Activated CD4-positive, alpha-beta T cell treated with anti-CD3 and anti-CD28 coated beads, Interleukin-10, Interleukin-2, amounts not matched to agents 100 ng/mL and 50 ng/mL, durations not matched to agents 16 hours and 8 hours (primary cell): ENCODE data around the gene ATP13A2.

Experiments used
- DNase-seq: peaks from one replicate; pipeline ENCODE4 v3.0.0-alpha.2; 2020

Gene ATP13A2, protein sequence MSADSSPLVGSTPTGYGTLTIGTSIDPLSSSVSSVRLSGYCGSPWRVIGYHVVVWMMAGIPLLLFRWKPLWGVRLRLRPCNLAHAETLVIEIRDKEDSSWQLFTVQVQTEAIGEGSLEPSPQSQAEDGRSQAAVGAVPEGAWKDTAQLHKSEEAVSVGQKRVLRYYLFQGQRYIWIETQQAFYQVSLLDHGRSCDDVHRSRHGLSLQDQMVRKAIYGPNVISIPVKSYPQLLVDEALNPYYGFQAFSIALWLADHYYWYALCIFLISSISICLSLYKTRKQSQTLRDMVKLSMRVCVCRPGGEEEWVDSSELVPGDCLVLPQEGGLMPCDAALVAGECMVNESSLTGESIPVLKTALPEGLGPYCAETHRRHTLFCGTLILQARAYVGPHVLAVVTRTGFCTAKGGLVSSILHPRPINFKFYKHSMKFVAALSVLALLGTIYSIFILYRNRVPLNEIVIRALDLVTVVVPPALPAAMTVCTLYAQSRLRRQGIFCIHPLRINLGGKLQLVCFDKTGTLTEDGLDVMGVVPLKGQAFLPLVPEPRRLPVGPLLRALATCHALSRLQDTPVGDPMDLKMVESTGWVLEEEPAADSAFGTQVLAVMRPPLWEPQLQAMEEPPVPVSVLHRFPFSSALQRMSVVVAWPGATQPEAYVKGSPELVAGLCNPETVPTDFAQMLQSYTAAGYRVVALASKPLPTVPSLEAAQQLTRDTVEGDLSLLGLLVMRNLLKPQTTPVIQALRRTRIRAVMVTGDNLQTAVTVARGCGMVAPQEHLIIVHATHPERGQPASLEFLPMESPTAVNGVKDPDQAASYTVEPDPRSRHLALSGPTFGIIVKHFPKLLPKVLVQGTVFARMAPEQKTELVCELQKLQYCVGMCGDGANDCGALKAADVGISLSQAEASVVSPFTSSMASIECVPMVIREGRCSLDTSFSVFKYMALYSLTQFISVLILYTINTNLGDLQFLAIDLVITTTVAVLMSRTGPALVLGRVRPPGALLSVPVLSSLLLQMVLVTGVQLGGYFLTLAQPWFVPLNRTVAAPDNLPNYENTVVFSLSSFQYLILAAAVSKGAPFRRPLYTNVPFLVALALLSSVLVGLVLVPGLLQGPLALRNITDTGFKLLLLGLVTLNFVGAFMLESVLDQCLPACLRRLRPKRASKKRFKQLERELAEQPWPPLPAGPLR

DNA sequence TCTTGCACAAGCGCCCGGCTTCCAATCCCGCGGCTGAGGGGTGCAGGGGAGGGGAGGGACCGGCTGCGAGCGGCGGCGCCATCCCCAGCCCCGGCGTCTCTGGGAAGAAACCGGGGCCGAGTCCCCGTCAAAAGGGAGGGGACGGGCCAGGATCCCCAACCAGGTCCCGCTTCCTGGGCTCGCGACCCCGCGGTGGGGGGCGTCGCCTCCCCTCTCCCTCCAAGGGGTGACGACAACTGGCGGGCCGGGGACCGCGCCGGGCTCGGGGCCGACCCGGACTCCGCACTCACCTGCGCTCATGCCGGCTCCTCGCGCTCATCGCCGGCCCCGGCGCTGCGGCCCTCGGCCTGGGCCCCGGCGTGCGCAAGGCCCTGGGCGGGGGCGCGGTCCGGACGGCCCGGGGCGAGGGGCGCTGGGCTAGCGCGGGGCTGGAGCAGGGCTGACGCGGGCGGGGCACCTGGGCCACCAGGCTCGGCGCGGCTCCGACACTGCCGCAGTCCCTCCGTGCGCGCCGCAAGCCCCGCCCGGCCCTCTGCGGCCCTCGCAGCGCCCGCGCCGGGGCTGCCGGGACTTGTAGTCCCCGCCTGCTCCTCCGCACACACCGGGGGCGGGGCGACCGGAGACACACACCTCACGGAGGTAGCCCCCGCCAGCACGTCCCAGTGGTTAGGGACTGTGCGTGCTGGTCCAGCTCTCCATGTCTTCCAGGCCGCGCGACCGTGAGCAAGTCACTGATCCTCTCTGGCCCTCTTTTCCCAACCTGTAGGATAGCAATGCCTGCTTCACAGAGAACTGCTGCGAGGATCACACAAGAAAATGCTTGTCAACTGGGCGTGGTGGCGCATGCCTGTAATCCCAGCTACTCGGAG is at the start of gene ATP13A2:
TSS of gene ATP13A2 (minus strand) at position 490 of the 869 bp plus-strand sequence. CDS start at position 300, 190 bp downstream.
- peak; percentile 91 for DNase-seq

DNA sequence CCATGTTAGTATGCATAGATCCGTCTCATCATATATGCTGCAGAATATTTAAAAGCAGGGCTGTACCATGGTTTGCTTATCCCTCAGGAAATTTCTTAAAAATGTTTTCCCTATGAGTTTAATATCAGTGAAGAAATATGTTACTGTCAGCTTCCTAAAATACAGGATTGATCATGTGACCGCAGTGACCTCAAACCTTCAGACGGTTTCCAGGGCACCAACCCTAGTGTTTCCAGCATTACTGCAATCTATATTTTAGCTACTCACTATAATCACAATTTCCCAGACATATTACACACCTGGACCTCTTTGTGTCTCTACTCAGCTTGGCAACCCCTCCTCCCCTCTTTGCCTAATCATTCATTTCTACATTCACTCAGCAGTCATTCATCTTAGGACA is 49.8 kb upstream of the ATP13A2 start:
- no peak for DNase-seq

DNA sequence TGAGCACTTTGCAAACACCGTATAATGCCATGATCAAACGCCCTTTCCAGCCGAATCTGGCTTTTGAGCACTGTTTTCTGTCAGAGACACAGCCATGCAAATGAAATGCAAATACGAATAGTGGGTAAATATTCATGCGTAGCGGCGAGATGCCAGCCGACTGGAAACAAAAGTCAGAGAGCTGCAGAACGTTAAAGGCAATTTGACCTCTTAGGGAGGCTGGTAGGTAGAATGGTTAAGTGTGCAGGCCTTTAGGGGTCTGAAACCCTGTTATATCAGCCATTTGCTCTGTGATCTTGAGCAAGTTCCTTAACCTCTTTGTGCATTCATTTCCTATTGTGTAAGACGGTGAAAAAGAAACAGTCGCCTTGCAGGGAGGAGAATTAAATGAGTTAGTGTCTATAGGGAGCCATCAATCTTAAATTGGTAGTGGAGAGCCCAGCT is 48.6 kb upstream of the ATP13A2 start:
- no peak for DNase-seq

DNA sequence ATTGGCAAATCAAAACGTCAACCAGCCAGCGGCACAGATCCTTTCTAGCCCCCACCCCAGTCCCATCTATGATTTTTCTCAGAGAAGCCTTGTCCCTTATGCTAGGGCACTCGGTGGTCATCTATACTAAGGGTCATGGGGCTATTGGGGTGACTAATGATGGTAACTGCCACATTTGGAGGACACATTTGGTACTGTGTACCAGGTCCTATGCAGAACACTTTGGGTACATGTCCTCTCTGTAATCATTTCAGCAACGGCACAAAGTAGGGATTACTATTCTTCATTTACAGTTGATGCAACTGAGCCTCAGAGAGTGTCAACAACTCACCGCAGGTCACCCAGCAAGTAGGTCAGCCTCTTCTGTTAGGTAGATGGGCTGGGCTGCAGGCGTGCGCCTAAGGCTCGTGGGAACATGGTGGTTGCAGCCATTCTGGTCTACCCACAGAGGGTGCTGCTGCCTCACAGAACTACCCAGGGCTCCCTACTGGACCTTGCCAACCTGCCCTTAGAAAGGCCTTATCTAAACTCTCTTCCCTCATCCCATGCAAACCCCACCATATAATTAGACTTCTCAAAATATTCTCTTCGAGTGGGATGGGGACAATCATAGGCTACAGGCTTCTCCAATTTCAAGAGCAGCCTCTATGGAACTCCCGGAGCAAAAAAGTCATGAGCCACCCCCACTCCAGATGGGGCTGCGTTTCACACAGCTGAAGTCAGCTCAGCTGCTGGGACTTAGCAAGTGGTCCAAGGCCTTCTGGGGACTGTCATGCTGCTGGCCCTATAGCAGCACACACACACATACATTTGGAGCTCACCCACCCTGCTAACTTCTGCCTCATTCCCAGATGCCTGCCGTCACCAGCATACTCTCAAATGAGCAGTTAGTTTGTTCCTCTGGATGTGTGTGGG is 47.9 kb upstream of the ATP13A2 start:
- peak; percentile 62 for DNase-seq

DNA sequence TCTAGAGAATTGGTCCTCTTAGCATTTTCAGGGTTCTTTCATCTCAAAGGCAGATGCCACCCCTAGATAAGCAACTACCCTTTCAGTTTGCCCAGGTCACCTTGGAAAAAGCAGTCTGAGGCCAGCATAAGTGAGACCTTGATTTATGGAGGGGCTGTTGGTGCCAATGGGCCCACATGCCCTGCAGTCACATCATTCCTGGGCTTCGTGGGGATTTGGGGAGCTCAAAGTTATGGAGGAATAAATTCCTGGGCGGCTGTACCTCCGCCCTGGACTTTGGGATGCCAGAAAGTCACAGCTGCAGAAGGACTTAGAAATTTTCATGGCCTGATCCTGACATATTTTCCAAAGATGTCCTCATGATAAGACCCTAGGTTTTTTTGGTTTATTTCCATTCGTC is 44.8 kb upstream of the ATP13A2 start:
- DNase-seq = no peak

DNA sequence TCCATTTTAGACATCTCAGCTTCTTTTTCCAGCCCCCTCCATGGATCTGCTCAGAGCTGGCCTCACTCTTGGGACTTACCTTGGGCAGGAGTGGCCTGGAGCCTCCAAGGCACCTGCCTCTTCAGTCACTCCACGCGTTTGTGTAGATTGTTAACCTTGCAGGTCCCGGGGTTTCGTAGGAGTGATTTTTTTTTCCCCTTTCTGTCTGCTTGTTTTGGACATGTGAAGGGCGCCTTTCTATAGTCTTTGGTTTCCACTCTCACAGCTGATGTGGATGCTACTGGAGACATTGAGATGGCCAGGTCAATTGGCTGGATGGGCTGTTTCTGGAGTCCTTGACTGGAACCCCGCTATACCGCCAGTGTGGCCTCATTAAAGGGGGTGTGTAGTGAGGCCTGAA is 44.1 kb upstream of the ATP13A2 start:
- no peak for DNase-seq

DNA sequence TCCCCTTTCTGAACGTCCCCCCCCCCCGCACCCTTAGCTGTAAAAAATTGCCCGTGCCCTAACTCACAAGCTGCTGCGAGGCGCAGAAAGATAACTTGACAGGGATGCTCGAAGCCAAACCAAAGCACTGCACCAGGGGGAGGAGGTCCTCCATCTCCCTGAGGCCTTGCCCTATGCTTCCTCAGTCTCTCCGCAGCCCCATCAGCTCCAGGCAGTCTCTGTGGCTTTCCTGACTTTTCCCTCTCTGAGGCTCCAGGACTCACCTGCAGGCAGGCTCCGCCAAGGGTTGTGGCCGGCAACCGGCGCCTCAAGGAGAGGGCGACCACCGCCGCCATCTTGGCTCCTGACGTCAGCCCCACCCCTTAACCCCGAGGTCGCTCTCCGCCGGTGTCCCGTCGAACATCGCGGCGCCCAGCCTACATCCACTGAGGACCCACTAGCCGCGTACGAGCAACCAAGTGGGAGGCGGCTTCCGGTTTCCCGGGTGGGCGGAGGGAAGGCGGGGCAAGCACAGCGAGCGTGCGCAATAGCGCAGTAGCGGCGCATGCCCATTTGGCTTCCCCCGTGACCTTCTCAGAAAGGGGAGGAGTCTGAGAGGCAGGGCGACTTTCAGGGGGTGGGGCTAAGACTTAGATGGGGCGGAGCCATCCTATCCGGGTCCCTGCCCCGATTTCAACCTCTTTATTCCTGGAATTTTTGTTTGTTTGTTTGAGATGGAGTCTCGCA is 42.1 kb upstream of the ATP13A2 start, which contains the start of gene SDHB:
TSS of gene SDHB (minus strand) at position 348 of the 726 bp plus-strand sequence. CDS start at position 335, 13 bp downstream.
- peak; percentile 100 for DNase-seq

DNA sequence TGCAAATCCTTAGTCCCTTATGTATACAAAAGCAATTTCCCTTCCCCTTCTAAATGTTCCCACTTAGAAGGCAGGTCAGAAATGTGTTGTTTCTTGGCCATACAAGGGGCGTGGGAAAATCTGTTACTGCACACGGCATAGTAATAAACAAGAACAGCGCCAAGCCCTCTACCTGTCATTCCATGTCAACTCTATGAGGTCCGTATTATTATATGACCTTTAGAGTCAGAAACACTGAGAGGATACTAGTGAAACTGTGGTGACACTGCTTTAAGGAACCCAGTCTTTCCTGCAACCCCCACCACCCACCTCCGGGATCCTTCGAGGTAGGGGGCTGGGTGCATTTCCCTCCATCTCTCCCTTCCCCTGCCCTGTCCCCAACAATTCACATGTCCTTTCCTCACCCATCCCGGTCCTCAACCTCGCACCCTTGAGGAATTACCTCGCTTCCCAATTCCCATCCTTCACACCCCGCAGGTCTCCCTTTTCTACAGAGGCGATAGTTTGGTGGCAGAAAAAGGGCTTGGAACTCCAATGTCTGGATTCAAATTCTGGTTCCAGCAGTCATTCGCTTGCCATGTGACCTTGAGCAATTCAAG is 41.5 kb upstream of the ATP13A2 start:
- DNase-seq = no peak

DNA sequence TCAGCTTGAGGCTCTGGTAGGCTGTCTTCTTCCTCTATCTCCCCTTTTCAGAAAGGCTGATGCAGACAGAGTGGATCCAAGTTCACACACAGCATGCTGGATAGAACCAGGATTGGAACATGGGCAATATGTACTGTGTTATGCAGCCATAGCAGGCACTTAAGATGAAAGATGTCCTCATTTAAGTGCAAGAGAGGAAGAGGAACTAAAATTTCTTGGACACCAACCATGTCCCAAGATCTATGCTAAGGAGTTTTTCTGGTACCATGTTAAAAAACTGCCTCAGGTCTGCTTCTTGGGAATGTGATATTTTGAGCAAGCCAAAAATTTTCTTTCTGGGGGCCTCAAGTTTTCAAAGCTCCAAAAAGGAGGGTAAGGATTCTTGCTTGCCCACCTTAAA is 40.9 kb upstream of the ATP13A2 start:
- DNase-seq = no peak

DNA sequence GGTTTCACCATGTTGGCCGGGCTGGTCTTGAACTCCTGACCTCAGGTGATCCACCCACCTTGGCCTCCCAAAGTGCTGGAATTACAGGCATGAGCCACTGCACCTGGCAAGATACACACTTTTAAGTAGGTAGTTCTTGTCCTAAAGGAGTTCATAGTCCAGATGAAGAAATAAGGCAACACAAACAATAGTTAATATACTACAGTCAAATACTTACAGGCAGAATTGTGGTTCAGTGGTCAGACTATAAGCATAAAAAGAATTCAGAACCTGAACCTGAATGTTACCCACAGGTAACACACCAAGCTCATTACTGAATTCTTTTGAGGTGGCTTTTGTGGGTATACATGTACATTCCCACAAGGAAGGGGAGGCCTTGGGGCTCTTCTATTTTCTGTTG is 40.3 kb upstream of the ATP13A2 start:
- DNase-seq = no peak

DNA sequence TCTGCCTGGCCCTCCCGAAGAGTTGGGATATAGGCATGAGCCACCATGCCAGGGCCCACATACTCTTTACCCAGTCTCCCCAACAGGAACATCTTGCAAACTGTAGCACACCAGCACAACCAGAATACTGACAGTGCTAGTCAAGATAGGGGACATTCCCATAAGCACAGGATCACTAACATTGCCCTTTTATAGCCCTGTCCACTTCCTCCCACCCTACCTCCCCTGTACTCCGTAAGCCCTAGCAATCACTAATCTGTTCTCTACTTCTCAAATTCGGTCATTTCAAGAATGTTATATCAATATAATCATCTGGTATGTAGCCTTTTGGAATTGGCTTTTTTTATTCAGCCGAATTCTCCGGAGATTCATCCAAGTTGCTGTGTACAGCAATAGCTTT is 36.2 kb upstream of the ATP13A2 start:
- no peak for DNase-seq

DNA sequence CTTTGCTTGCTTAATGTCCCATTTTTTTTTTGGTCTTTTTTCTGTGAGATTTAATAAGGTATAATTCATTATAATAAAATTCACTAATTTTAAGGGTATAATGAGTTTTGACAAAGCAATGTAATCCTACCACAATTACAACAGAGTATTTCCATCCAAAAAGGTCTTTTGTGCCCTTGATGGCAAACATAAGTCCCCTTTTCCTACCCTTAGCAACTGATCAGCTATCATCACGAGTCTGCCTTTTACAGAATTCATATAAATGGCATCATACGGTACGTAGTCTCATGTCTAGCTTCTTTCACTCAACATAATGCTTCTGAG is 34.6 kb upstream of the ATP13A2 start:
- DNase-seq = no peak

DNA sequence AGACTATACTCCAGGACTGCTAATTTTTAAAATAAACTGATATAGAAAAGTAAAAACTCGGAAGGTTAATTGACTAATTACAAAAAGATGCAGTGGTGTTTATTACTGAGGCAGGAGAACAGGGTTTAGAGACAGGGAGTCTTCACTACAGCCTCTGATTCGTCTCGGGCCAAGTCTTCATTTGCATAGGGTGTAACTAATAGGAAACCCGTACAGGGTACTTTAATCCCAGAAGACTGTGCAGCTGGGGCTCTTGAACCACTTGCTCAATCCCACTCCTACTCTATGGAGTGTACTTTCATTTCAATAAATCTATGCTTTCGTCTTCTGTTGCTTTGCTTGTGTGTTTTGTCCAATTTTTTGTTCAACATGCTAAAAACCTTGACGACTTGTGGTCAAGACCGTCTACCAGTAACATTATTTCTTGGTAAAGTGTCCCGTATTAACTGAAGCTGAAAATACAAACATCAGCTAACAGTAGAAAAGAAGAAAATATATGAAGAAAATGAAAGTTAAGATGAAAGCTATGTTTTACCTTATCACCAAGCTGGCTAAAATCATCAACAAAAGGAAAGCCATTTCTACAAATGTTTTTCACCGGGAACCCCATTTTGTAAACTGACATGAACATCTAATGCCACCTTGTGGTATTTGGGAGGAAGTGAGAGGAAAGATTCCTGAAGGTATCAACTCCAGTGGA is 34.1 kb upstream of the ATP13A2 start:
- DNase-seq = peak; percentile 26

DNA sequence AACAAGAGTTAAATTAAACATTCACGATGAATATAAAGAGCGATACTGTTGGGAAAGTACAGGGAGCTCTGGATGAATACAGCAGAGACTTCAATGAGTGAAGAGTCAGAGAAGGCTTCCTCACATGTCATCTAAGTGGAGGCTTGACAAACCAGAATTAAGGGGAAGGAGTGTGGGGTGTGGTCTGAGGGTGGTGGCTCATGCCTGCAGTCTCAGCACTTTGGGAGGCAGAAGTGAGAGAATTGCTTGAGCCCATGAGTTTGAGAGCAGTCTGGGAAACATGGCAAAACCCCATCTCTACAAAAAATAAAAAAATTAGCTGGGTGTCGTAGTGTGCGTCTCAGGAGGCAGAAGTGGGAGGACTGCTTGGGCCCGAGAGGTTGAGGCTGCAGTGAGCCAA is 33.4 kb upstream of the ATP13A2 start:
- no peak for DNase-seq

DNA sequence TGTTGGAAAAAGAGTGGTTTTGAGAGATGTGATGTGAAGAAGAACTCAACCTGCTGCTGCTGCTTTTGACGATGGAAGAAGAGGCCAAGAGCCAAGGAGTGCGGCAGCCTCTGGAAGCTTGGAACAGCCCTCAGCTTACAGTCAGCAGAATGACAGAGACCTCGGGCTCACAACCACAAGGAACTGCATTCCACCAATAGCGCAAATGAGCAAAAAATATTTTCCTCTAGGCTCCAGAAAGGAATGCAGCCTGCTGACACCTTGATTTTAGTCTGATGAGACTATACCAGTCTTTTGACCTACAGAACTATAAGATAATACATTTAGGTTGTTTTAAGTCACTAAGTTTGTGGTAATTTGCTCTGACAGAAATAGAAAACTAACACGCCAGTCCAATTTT is 31.9 kb upstream of the ATP13A2 start:
- DNase-seq = no peak

DNA sequence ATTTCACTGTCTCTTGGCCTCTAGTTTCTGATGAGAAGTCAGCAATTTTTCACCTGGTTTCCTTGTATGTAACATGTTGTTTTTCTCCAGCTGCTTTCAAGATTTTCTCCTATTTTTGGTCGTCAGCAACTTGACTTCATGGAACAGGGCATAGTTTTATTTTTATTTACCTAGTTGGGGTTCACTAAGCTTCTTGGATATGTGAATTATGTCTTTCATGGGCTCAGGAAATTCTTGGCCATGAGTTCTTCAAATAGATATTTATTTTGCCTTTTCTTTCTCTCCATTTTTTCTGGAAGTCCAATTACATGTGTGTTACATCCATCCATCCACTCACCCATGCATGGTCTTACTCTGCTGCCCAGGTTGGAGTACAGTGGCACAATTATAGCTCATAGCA is 28.4 kb upstream of the ATP13A2 start:
- no peak for DNase-seq

DNA sequence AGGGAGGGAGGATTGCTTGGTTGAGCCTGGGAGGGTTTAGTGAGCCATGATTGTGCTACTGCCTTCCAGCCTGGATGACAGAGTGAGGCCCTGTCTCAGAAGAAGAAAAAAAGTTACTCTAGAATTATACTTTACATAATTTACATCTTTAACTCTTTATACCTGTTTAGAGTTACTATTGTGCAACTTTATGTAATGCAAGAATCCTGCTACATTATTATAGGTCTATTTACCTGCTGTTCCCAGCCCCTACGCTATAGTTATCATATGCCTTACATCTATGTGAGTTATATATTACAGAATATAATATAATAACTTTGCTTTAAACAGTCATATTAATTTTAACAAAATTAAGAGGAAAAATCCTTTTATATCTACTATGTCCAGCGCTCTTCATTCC is 27.8 kb upstream of the ATP13A2 start:
- DNase-seq = no peak

DNA sequence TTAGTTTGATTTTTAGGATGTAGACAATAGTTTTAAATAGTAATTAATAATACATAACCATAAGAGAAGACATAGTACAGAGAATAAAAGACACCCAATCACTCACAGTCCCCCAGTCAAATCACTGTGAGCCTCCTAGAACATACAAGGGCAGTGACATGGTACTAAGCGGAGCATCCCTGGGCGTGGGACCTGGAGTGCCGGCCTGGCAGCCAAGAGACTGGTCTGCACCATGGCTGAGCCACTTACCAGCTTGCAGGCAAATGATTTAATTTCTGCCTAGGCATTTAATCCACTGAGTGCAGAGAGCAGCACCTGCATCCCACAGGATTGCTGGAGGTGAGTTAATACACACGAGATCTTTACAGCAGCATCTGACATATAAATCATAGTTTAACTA is 21.8 kb upstream of the ATP13A2 start:
- DNase-seq = no peak

DNA sequence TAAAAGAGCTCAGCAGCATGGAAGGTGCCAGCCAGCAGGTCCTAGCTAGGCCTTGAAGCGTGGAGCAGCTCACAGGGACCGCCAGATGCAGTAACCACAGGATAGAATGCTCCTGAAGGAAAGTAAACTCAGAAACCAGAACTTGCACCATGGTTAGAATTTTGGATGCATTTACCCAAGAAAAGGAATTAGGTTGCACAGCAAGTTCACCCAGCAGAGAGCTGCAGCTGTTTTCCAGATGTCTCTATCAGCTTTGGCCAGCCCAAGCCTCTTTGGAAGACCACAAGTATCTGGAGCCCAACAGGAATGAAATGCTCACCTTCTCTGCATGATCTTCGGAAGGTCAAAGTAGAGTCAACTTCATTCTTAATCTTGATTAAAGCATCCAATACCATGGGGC is 21.0 kb upstream of the ATP13A2 start:
- no peak for DNase-seq
